Endothelial cell of umbilical vein (primary cell): ENCODE results near the gene PRSS35. TPM values are rescaled to one million over a fixed set of nuclear protein-coding genes. Genes with fewer than 3 reads are reported as not detected.

Experiments
- BruUV-seq: library from RNA; stranded (reverse); fragments of 400-500 nt; replicated peaks from 2 replicates; lab custom pipeline; 2021; lab: Mats Ljungman, UMichigan
- CTCF ChIA-PET: fragments of 300-600, 350-600 bp; sonication (Branson Sonifier 250); formaldehyde crosslinking; loops from one replicate; lab custom pipeline; 2021; ENCODE audit warnings: antibody characterized with exemption, inconsistent platforms; lab: Charles Lee
- POLR2A ChIA-PET: fragments of 300-600, 350-600 bp; sonication (Branson Sonifier 250); formaldehyde crosslinking; loops from one replicate; lab custom pipeline; 2021; ENCODE audit warnings: antibody characterized with exemption, inconsistent platforms; lab: Charles Lee
- DNase-seq: peaks from one replicate; pipeline ENCODE4 v3.0.0-alpha.2; 2011; ENCODE audit warnings: low read depth, low spot score
- FAIRE-seq: peaks from 2 replicates; lab custom pipeline; 2011; peaks lifted over from hg19 to GRCh38; lab: Jason Lieb, UNC
- H2AFZ ChIP-seq: 2 replicates; pipeline ENCODE4 v1.6.0; 2012; ENCODE audit warnings: low read depth, low read length, control low read depth, inconsistent platforms
- H3K27ac ChIP-seq: 2 replicates; pipeline ENCODE4 v1.5.1; 2011; ENCODE audit warnings: low read depth, mild to moderate bottlenecking, control low read depth, low read length, moderate library complexity; ENCODE audit not compliant: insufficient read depth
- H3K27me3 ChIP-seq, 2 experiments: 2 replicates each; pipeline versions ENCODE4 v1.6.0 to v1.6.1; 2011; ENCODE audit warnings: low read length in 2 of 2, mixed read lengths in 1 of 2; ENCODE audit not compliant: control insufficient read depth in 2 of 2, insufficient read depth in 2 of 2
- H3K36me3 ChIP-seq, 2 experiments: 2 replicates in 1 of 2; 3 replicates in 1 of 2; pipeline ENCODE4 v1.5.1; 2011; ENCODE audit warnings: low read length in 2 of 2, mild to moderate bottlenecking in 1 of 2, moderate library complexity in 1 of 2; ENCODE audit not compliant: control insufficient read depth in 2 of 2, insufficient read depth in 2 of 2; ENCODE audit errors: extremely low read depth in 1 of 2
- H3K4me1 ChIP-seq: 3 replicates; pipeline ENCODE4 v1.5.1; 2011; ENCODE audit warnings: mild to moderate bottlenecking, low read length; ENCODE audit not compliant: control insufficient read depth, insufficient read depth; ENCODE audit errors: extremely low read depth
- H3K4me2 ChIP-seq: 2 replicates; pipeline ENCODE4 v1.6.1; 2011; ENCODE audit warnings: low read length, control low read depth, mixed read lengths; ENCODE audit not compliant: insufficient read depth
- H3K4me3 ChIP-seq, 3 experiments: fragments of 200-600 bp in 1 of 3; sonication (generic), shearing (Covaris generic) in 1 of 3; replicated peaks in 1 of 3; 2 replicates each; pipeline ENCODE4 v1.5.1; 2011 to 2016; ENCODE audit warnings: control low read depth in 3 of 3, low read length in 3 of 3, mild to moderate bottlenecking in 2 of 3, inconsistent platforms in 1 of 3, low read depth in 1 of 3, moderate library complexity in 1 of 3; ENCODE audit not compliant: insufficient read depth in 1 of 3
- H3K79me2 ChIP-seq: 2 replicates; pipeline ENCODE4 v1.6.0; 2012; ENCODE audit warnings: low read length, inconsistent platforms; ENCODE audit not compliant: control insufficient read depth, insufficient read depth
- H3K9ac ChIP-seq: replicated peaks from 2 replicates; pipeline ENCODE3; 2011; ENCODE audit warnings: low read length, control low read depth; ENCODE audit not compliant: insufficient read depth; ENCODE audit errors: extremely low read depth
- H3K9me1 ChIP-seq: replicated peaks from 3 replicates; pipeline ENCODE4 v1.6.0; 2011; ENCODE audit warnings: mild to moderate bottlenecking, low read length; ENCODE audit not compliant: control insufficient read depth, insufficient read depth; ENCODE audit errors: extremely low read depth
- H3K9me3 ChIP-seq: replicated peaks from 2 replicates; pipeline ENCODE4 v1.5.1; 2012; ENCODE audit warnings: low read length, inconsistent platforms; ENCODE audit not compliant: control insufficient read depth, insufficient read depth
- H4K20me1 ChIP-seq: replicated peaks from 2 replicates; pipeline ENCODE3; 2011; ENCODE audit warnings: mild to moderate bottlenecking, low read length; ENCODE audit not compliant: control insufficient read depth, insufficient read depth; ENCODE audit errors: extremely low read depth
- CTCF ChIP-seq, 2 donors: IDR thresholded peaks; 1 replicate in 1 of 2; 2 replicates in 1 of 2; pipeline ENCODE4 v1.5.1; 2011; ENCODE audit warnings: low read length in 2 of 2, mild to moderate bottlenecking in 2 of 2, moderate library complexity in 2 of 2, control low read depth in 1 of 2, inconsistent platforms in 1 of 2, low read depth in 1 of 2; ENCODE audit not compliant: insufficient read depth in 1 of 2; ENCODE audit errors: extremely low read depth in 1 of 2
- EZH2 ChIP-seq: IDR thresholded peaks from 2 replicates; pipeline ENCODE4 v1.6.1; 2012; ENCODE audit warnings: borderline replicate concordance, low read depth, mild to moderate bottlenecking, moderate library complexity, low read length, inconsistent platforms; ENCODE audit not compliant: severe bottlenecking
- FOS ChIP-seq: IDR thresholded peaks from 2 replicates; pipeline ENCODE4 v1.6.1; 2011; ENCODE audit warnings: mild to moderate bottlenecking, low read length, moderate library complexity, borderline replicate concordance; ENCODE audit not compliant: insufficient read depth
- GATA2 ChIP-seq: IDR thresholded peaks from 2 replicates; pipeline ENCODE4 v1.7.0; 2011; ENCODE audit warnings: low read depth, mild to moderate bottlenecking, moderate library complexity, mixed read lengths, low read length; ENCODE audit not compliant: insufficient read length, insufficient read depth
- MAX ChIP-seq: IDR thresholded peaks from 2 replicates; pipeline ENCODE4 v1.6.1; 2011; ENCODE audit not compliant: insufficient read depth, insufficient read length
- MYC ChIP-seq: IDR thresholded peaks from one replicate; pipeline ENCODE4 v1.6.1; 2011; ENCODE audit warnings: mild to moderate bottlenecking, low read depth, low read length
- POLR2A ChIP-seq: IDR thresholded peaks from 2 replicates; pipeline ENCODE4 v1.6.1; 2012; ENCODE audit warnings: low read depth, mild to moderate bottlenecking, control low read depth, low read length
- POLR2AphosphoS5 ChIP-seq: IDR thresholded peaks from 2 replicates; pipeline ENCODE4 v1.6.1; 2012; ENCODE audit warnings: low read depth, mild to moderate bottlenecking, control low read depth, low read length, moderate library complexity; ENCODE audit not compliant: insufficient read depth
- dilution Hi-C: fragments of 300-500 bp; cut with MboI; formaldehyde crosslinking; loops from one replicate; pipeline ENCODE4 v1.15.0; 2019; ENCODE audit warnings: low sequenced_read_pairs; ENCODE audit not compliant: extremely low pct_ligation_motif_present
- intact Hi-C: fragments of 100-400 bp; cut with micrococcal nuclease; formaldehyde crosslinking; loops from one replicate; pipeline ENCODE4 v1.10.0; 2022
- polyA plus RNA-seq, 4 experiments: library from polyadenylated mRNA; depleted of rRNA in 3 of 4; stranded (reverse) in 3 of 4; unstranded in 1 of 4; fragments of >200 nt; gene quantifications; 2 replicates each; pipeline versions ENCODE4 v1.2.1 to v1.2.3, GENCODE V29; 2011 to 2012; ENCODE audit warnings: missing spikeins in 1 of 4
- total RNA-seq: library from RNA; stranded (reverse); gene quantifications from 2 replicates; pipeline ENCODE4 v1.2.3, GENCODE V29; 2021

The PRSS35 gene
- total and polyA plus RNA-seq, 2 donors (not counting 3 experiments of a cell fraction or from before 2014, with no cell fraction given) = not detected

- Histone ChIP-seq H3K27ac (no peak overlapping the region), H3K9me3 (no peaks in the 10 kb centered on the region), H3K9me1 (no peaks in the 10 kb centered on the region), H3K4me3 (no peak overlapping the region), H2AFZ (no peak overlapping the region), H3K9ac (no peak overlapping the region), H3K36me3 (no peaks in the 10 kb centered on the region), H4K20me1 (no peaks in the 10 kb centered on the region), H3K79me2 (no peaks in the 10 kb centered on the region), H3K4me1 (peaks cover 9% of the 10 kb centered on the region), H3K27me3 (peaks cover 0 to 1% of the 10 kb centered on the region in 2 experiments), H3K4me2 (no peak overlapping the region)
- TF ChIP-seq CTCF (IDR thresholded peaks at IDR 0.05; ENCODE audit: extremely low read depth in 1 of 2, insufficient read depth in 1 of 2, low read depth in 1 of 2, low read length in 2 of 2) (peak; percentile 57 to 61), POLR2AphosphoS5 (no peak)
- CTCF ChIA-PET = interaction anchor here (0.6 to 7.0 kb wide), 30 partner anchors 9 to 1262 kb away, joined by 3 to 319 read pairs (median 4); partner anchors contain the start of genes DOP1A and UBE3D
- FAIRE-seq (peak; percentile 85), DNase-seq (peak; percentile 75)
- intact Hi-C loops (loop anchor here (5.0 kb wide), 2 partner anchors 83 to 1268 kb away; partner anchors contain the start of genes IBTK and ME1), dilution Hi-C loops (loop anchor here (25.0 kb wide), 2 partner anchors 303 to 428 kb away; no protein-coding TSS in a partner anchor)
- POLR2A ChIA-PET = no interaction called here
- BruUV-seq = no TSS peak
These were observed 2.6 kb downstream of the PRSS35 start for GRCh38 chr6:83514866-83515466.

- no peak for FAIRE-seq
- Histone ChIP-seq H3K36me3 (no peaks in the 10 kb centered on the region), H2AFZ (no peak overlapping the region), H3K4me3 (no peak overlapping the region), H3K9ac (no peak overlapping the region), H3K9me3 (no peaks in the 10 kb centered on the region), H3K27ac (no peak overlapping the region), H3K4me1 (no peaks in the 10 kb centered on the region), H3K79me2 (no peaks in the 10 kb centered on the region), H3K4me2 (no peak overlapping the region), H4K20me1 (no peaks in the 10 kb centered on the region), H3K9me1 (no peaks in the 10 kb centered on the region), H3K27me3 (peaks cover 1 to 4% of the 10 kb centered on the region in 2 experiments)
- intact Hi-C loops (no loop called here), dilution Hi-C loops (loop anchor here (25.0 kb wide), 2 partner anchors 305 to 430 kb away; no protein-coding TSS in a partner anchor)
- TF ChIP-seq MYC = no peak
- no peak for TF ChIP-seq EZH2
- TF ChIP-seq MAX = no peak
- no peak for TF ChIP-seq GATA2
- TF ChIP-seq FOS = no peak
- no peak for TF ChIP-seq POLR2A
- no peak for TF ChIP-seq POLR2AphosphoS5
- BruUV-seq = no TSS peak
- ChIA-PET POLR2A (no interaction called here), CTCF (no interaction called here)
- DNase-seq = no peak
These were observed 5.2 kb downstream of the PRSS35 start for GRCh38 chr6:83517500-83517899.
